HepG2 (cell line): ENCODE results near the gene WBP1. TPM values are rescaled to one million over a fixed set of nuclear protein-coding genes. Genes with fewer than 3 reads are reported as not detected.
A peak's percentile ranks its signal among the peaks of the same experiment; 100 is the strongest.

ENCODE experiments used
- ATAC-seq: fragments of 200-7000 bp; cut with Tn5 transposase; 3 replicates; pipeline ENCODE4 v1.9.1; 2020; ENCODE audit warnings: mild to moderate bottlenecking, moderate library complexity
- BruUV-seq: library from RNA; stranded (reverse); fragments of 400-500 nt; replicated peaks from 2 replicates; lab custom pipeline; 2021; lab: Mats Ljungman, UMichigan
- CTCF ChIA-PET: fragments of 300-600 bp; formaldehyde crosslinking; extraction: SDS; loops from one replicate; lab custom pipeline; 2021; ENCODE audit warnings: low total read pairs, inconsistent platforms, low intra/inter-chr PET ratio; lab: Yijun Ruan, JAX
- POLR2A ChIA-PET: fragments of 350-600 bp; sonication (Branson Sonifier 250); formaldehyde crosslinking; loops from one replicate; lab custom pipeline; 2020; ENCODE audit warnings: antibody characterized with exemption, inconsistent platforms; lab: Yijun Ruan, JAX
- DNase-seq: peaks from one replicate; pipeline ENCODE4 v3.0.0-alpha.2; 2015; ENCODE audit warnings: low spot score
- FAIRE-seq: peaks from 3 replicates; lab custom pipeline; 2011; peaks lifted over from hg19 to GRCh38; lab: Jason Lieb, UNC
- H2AFZ ChIP-seq: one replicate; pipeline ENCODE4 v1.6.1; 2011; ENCODE audit warnings: low read length, inconsistent platforms
- H3K27ac ChIP-seq: fragments of 300-600 bp; 3 replicates; pipeline ENCODE4 v1.8.0; 2011; ENCODE audit warnings: mixed run types, mild to moderate bottlenecking, mixed read lengths, low read length, inconsistent platforms; ENCODE audit not compliant: insufficient read depth; ENCODE audit errors: extremely low read length
- H3K27me3 ChIP-seq, 2 experiments: fragments of 200-600 bp in 1 of 2; 2 replicates in 1 of 2; 3 replicates in 1 of 2; pipeline versions ENCODE4 v1.6.0 to v1.8.0; 2011; ENCODE audit warnings: low read length in 2 of 2, mild to moderate bottlenecking in 2 of 2, moderate library complexity in 2 of 2, inconsistent platforms in 1 of 2; ENCODE audit not compliant: insufficient read depth in 2 of 2, control insufficient read depth in 1 of 2
- H3K36me3 ChIP-seq, 2 experiments: fragments of 200-600 bp in 1 of 2; replicated peaks in 1 of 2; 2 replicates in 1 of 2; 3 replicates in 1 of 2; pipeline versions ENCODE4 v1.5.1 to v1.8.0; 2011; ENCODE audit warnings: low read length in 2 of 2, inconsistent platforms in 1 of 2; ENCODE audit not compliant: insufficient read depth in 2 of 2, control insufficient read depth in 1 of 2
- H3K4me1 ChIP-seq: 2 replicates; pipeline ENCODE4 v1.5.1; 2012; ENCODE audit warnings: low read length, inconsistent platforms; ENCODE audit not compliant: insufficient read depth
- H3K4me2 ChIP-seq: 2 replicates; pipeline ENCODE4 v1.6.0; 2011; ENCODE audit warnings: low read depth, low read length, inconsistent platforms
- H3K4me3 ChIP-seq, 3 experiments: fragments of 200-600 bp in 1 of 3; sonication (generic), shearing (Covaris generic) in 1 of 3; replicated peaks in 1 of 3; 2 replicates each; pipeline ENCODE4 v1.5.1; 2011 to 2016; ENCODE audit warnings: low read length in 3 of 3, inconsistent platforms in 2 of 3, low read depth in 2 of 3, mild to moderate bottlenecking in 2 of 3, control low read depth in 1 of 3, mixed read lengths in 1 of 3; ENCODE audit not compliant: insufficient read depth in 1 of 3
- H3K79me2 ChIP-seq: one replicate; pipeline ENCODE4 v1.6.1; 2011; ENCODE audit warnings: low read length, inconsistent platforms; ENCODE audit not compliant: insufficient read depth
- H3K9ac ChIP-seq: 2 replicates; pipeline ENCODE4 v1.6.0; 2011; ENCODE audit warnings: mild to moderate bottlenecking, low read depth, low read length, inconsistent platforms; ENCODE audit not compliant: insufficient read depth
- H3K9me3 ChIP-seq: 2 replicates; pipeline ENCODE4 v1.5.1; 2012; ENCODE audit warnings: mild to moderate bottlenecking, low read length
- H4K20me1 ChIP-seq: 2 replicates; pipeline ENCODE4 v1.6.0; 2011; ENCODE audit warnings: inconsistent platforms, mild to moderate bottlenecking, low read length, moderate library complexity; ENCODE audit not compliant: insufficient read depth
- ARNTL ChIP-seq: sonication (generic); formaldehyde crosslinking; IDR thresholded peaks from 2 replicates; pipeline ENCODE4 v1.4.0; 2020; ENCODE audit warnings: mild to moderate bottlenecking, missing genetic modification reagents
- CREB1 ChIP-seq, 2 experiments: fragments of 450-650 bp in 1 of 2; IDR thresholded peaks; 2 replicates each; pipeline ENCODE4 v1.6.1; 2016 to 2017; ENCODE audit warnings: control low read depth in 1 of 2, mild to moderate bottlenecking in 1 of 2, missing compliant biosample characterization in 1 of 2, missing genetic modification characterization in 1 of 2
- FOXA3 ChIP-seq: IDR thresholded peaks from 2 replicates; pipeline ENCODE4 v1.6.1; 2016; ENCODE audit warnings: missing genetic modification reagents, missing compliant biosample characterization
- FOXP1 ChIP-seq, 2 experiments: fragments of 450-650 bp in 1 of 2; IDR thresholded peaks; 2 replicates each; pipeline ENCODE4 v1.6.1; 2017 to 2018; ENCODE audit warnings: antibody characterized with exemption in 1 of 2
- GABPA ChIP-seq, 2 experiments: IDR thresholded peaks; 2 replicates each; pipeline ENCODE4 v1.6.1; 2011 to 2016; ENCODE audit warnings: low read depth in 2 of 2, low read length in 1 of 2, missing biosample characterization in 1 of 2, missing genetic modification characterization in 1 of 2
- GATAD2A ChIP-seq: IDR thresholded peaks from 2 replicates; pipeline ENCODE4 v1.6.1; 2016
- HNF4A ChIP-seq: sonication (generic); formaldehyde crosslinking; IDR thresholded peaks from 2 replicates; pipeline ENCODE4 v1.4.0; 2020; ENCODE audit warnings: missing genetic modification reagents
- NAIF1 ChIP-seq: sonication (generic); formaldehyde crosslinking; IDR thresholded peaks from 2 replicates; pipeline ENCODE4 v1.5.0; 2020; ENCODE audit warnings: mild to moderate bottlenecking, missing genetic modification reagents, borderline replicate concordance
- ONECUT2 ChIP-seq: sonication (generic); formaldehyde crosslinking; IDR thresholded peaks from 2 replicates; pipeline ENCODE4 v1.4.0; 2020; ENCODE audit warnings: missing genetic modification reagents
- TBP ChIP-seq: sonication (generic); formaldehyde crosslinking; IDR thresholded peaks from 2 replicates; pipeline ENCODE4 v1.5.0; 2020; ENCODE audit warnings: missing genetic modification reagents
- TCF7L2 ChIP-seq: IDR thresholded peaks from 2 replicates; pipeline ENCODE4 v1.6.1; 2011; ENCODE audit warnings: mild to moderate bottlenecking, low read depth, low read length, moderate library complexity
- ZBTB42 ChIP-seq: sonication (generic); formaldehyde crosslinking; IDR thresholded peaks from 2 replicates; pipeline ENCODE4 v1.5.0; 2020; ENCODE audit warnings: mild to moderate bottlenecking, missing genetic modification reagents
- ZNF746 ChIP-seq: sonication (generic); formaldehyde crosslinking; IDR thresholded peaks from 2 replicates; pipeline ENCODE4 v1.8.0; 2022; ENCODE audit warnings: mild to moderate bottlenecking, missing genetic modification reagents
- WGBS: methylation state at CpG from one replicate; pipeline ENCODE4 v1.1.6; 2017; ENCODE audit warnings: low lambda C conversion rate; 5-methylcytosine and 5-hydroxymethylcytosine counted together
- in situ Hi-C: cut with HindIII; loops from 2 replicates; pipeline ENCODE4 v1.10.0; 2017; ENCODE audit warnings: low pct_unique_long_range_greater_than_20kb; ENCODE audit not compliant: extremely low pct_ligation_motif_present
- intact Hi-C: fragments of 100-400 bp; cut with micrococcal nuclease; formaldehyde crosslinking; loops from one replicate; pipeline ENCODE4 v1.10.0; 2022; ENCODE audit not compliant: unreplicated experiment
- polyA plus RNA-seq, 8 experiments: library from polyadenylated mRNA; depleted of rRNA in 3 of 8; stranded (reverse) in 7 of 8; unstranded in 1 of 8; fragments of >200 nt; fragmentation: Illumina TruSeq in 4 of 8; extraction: Trizol in 4 of 8; gene quantifications; 2 replicates each; pipeline versions ENCODE4 v1.2.1 to v1.2.3, GENCODE V29; 2011 to 2016; ENCODE audit warnings: low read depth in 4 of 8, missing spikeins in 1 of 8, mixed read lengths in 1 of 8; ENCODE audit not compliant: insufficient read depth in 1 of 8
- total RNA-seq, 5 experiments: library from RNA; depleted of rRNA; stranded (reverse); fragments of >200 nt; fragmentation: Illumina TruSeq; extraction: Trizol; gene quantifications; 2 replicates each; pipeline ENCODE4 v1.2.3, GENCODE V29; 2016; ENCODE audit warnings: low read depth in 1 of 5
- TF ChIP-seq, protein P1 (sequence below): sonication (generic); formaldehyde crosslinking; IDR thresholded peaks from 2 replicates; pipeline ENCODE4 v1.4.0; 2020; ENCODE audit warnings: missing genetic modification reagents, mild to moderate bottlenecking, borderline replicate concordance
- TF ChIP-seq, protein P2 (sequence below): sonication (generic); formaldehyde crosslinking; IDR thresholded peaks from 2 replicates; pipeline ENCODE4 v1.4.0; 2020; ENCODE audit warnings: missing genetic modification reagents

WBP1 gene
- total and polyA plus RNA-seq, 2 of the 13 experiments (the other 11 are each of a cell fraction or from before 2014, with no cell fraction given) = 38.8 to 85.7 TPM

DNA sequence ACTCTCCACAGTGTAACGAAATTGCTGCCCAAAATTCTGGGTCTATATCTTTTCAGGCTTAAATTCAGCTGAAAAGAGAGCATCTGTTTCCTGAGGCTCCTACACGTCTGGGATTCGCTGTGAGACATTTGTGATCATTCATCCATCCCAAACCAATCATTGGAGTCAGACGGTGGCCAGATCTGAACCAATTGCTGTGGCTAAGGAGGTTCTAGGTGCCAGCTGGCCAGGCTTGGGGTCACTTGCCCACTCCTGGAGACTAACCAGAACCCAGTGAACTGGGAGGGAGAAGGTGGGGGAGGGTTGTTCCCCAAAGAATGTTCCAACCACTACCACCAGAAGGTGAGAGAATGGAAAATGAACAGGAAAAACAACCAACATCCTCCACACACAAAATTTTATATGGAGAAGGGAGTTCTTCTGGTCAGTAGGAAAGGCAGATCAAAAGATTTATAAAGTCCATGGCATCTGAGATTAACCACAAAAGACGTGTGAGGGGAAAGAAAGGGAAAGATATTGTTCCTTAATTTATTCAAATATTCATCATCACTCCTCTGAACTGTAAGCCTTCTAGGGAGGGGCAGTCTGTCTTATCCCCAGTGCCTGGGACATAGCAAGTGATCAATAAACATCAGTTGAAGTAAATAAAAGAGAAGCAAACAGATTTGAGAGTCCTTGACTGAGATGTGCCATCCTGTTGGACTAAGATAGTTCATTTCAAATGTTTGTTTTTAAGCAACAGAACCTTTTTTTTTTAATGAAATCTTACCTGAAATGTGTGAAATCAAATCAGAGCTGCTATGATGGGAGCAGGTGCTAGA lies 13.5 kb upstream of the WBP1 start:
- no TSS peak for BruUV-seq
- H3K4me1 ChIP-seq = peaks cover 66% of the 10 kb centered on the region
- peak overlapping the region; percentile 63 for H3K27ac ChIP-seq
- TF ChIP-seq FOXP1 (IDR thresholded peaks at IDR 0.05) = no peak
- peak; percentile 29; the same call in 1 of the 2 replicates for TF ChIP-seq FOXP1 (CRISPR knock-in tag; IDR thresholded peaks at IDR 0.05)
- TF ChIP-seq NAIF1 (CRISPR knock-in tag) = peak; percentile 60; the same call in 1 of the 2 replicates
- TF ChIP-seq, protein P1, sequence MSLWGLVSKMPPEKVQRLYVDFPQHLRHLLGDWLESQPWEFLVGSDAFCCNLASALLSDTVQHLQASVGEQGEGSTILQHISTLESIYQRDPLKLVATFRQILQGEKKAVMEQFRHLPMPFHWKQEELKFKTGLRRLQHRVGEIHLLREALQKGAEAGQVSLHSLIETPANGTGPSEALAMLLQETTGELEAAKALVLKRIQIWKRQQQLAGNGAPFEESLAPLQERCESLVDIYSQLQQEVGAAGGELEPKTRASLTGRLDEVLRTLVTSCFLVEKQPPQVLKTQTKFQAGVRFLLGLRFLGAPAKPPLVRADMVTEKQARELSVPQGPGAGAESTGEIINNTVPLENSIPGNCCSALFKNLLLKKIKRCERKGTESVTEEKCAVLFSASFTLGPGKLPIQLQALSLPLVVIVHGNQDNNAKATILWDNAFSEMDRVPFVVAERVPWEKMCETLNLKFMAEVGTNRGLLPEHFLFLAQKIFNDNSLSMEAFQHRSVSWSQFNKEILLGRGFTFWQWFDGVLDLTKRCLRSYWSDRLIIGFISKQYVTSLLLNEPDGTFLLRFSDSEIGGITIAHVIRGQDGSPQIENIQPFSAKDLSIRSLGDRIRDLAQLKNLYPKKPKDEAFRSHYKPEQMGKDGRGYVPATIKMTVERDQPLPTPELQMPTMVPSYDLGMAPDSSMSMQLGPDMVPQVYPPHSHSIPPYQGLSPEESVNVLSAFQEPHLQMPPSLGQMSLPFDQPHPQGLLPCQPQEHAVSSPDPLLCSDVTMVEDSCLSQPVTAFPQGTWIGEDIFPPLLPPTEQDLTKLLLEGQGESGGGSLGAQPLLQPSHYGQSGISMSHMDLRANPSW (CRISPR knock-in tag) = 0 out of 2 replicates have a peak, but pooled peaks have one; percentile 11
- peak; percentile 27; the same call in 1 of the 2 replicates for TF ChIP-seq FOXA3
- no peak for TF ChIP-seq GABPA (IDR thresholded peaks at IDR 0.05; ENCODE audit: low read depth, low read length)
- 0 out of 2 replicates have a peak, but pooled peaks have one; percentile 30 for TF ChIP-seq GABPA (CRISPR knock-in tag; IDR thresholded peaks at IDR 0.05; ENCODE audit: low read depth)
- TF ChIP-seq, protein P2, sequence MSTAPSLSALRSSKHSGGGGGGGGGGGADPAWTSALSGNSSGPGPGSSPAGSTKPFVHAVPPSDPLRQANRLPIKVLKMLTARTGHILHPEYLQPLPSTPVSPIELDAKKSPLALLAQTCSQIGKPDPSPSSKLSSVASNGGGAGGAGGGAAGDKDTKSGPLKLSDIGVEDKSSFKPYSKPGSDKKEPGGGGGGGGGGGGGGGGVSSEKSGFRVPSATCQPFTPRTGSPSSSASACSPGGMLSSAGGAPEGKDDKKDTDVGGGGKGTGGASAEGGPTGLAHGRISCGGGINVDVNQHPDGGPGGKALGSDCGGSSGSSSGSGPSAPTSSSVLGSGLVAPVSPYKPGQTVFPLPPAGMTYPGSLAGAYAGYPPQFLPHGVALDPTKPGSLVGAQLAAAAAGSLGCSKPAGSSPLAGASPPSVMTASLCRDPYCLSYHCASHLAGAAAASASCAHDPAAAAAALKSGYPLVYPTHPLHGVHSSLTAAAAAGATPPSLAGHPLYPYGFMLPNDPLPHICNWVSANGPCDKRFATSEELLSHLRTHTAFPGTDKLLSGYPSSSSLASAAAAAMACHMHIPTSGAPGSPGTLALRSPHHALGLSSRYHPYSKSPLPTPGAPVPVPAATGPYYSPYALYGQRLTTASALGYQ (CRISPR knock-in tag) = 0 out of 2 replicates have a peak, but pooled peaks have one; percentile 28
- TF ChIP-seq TBP (CRISPR knock-in tag) = no peak
- TF ChIP-seq GATAD2A (CRISPR knock-in tag) = peak; percentile 48; the same call in 1 of the 2 replicates
- 0 out of 2 replicates have a peak, but pooled peaks have one; percentile 14 for TF ChIP-seq ARNTL (CRISPR knock-in tag)
- no peak; the same call in none of the 2 replicates for TF ChIP-seq TCF7L2
- TF ChIP-seq ZBTB42 (CRISPR knock-in tag) = no peak
- no peak for TF ChIP-seq ZNF746 (CRISPR knock-in tag)
- TF ChIP-seq ONECUT2 (CRISPR knock-in tag) = peak; percentile 61
- TF ChIP-seq HNF4A (CRISPR knock-in tag) = 0 out of 2 replicates have a peak, but pooled peaks have one; percentile 17
- TF ChIP-seq CREB1 (IDR thresholded peaks at IDR 0.05) = no peak
- TF ChIP-seq CREB1 (CRISPR knock-in tag; IDR thresholded peaks at IDR 0.05) = 0 out of 2 replicates have a peak, but pooled peaks have one; percentile 5

More for the DNA sequence above, 13.5 kb upstream of the WBP1 start:
- Histone ChIP-seq H2AFZ (no peak overlapping the region), H3K79me2 (peaks cover 23% of the 10 kb centered on the region), H3K4me3 (peak overlapping the region in 2 of 3 experiments; percentile 26 to 59; a peak in 3 of 6 replicates), H3K36me3 (no peaks in the 10 kb centered on the region; a peak in 1 of 5 replicates), H3K27me3 (no peaks in the 10 kb centered on the region; a peak in 1 of 5 replicates), H3K9ac (peak overlapping the region; percentile 52; the same call in 1 of the 2 replicates), H3K4me2 (peak overlapping the region; percentile 84), H4K20me1 (peaks cover 6% of the 10 kb centered on the region; the same call in 1 of the 2 replicates), H3K9me3 (no peaks in the 10 kb centered on the region)
- FAIRE-seq (no peak), ATAC-seq (no peak), DNase-seq (no peak)
- ChIA-PET CTCF (no interaction called here), POLR2A (interaction anchor here (0.7 to 11.6 kb wide), 8 partner anchors 11 to 82 kb away, joined by 3 to 342 read pairs (median 6); partner anchors contain the start of genes INO80B, MRPL53 and WBP1)
- in situ Hi-C loops = no loop called here
- intact Hi-C loops = no loop called here
- WGBS = 1% methylated on average over 5 of the region's 5 CpGs
